CD4-positive, alpha-beta T cell (primary cell): ENCODE data around the gene MRPL55. TPM values are rescaled to one million over a fixed set of nuclear protein-coding genes. Genes with fewer than 3 reads are reported as not detected.

Experiments
- ATAC-seq: fragments of 200-7000 bp; cut with Tn5 transposase; one replicate; pipeline ENCODE4 v1.10.0; 2022; ENCODE audit warnings: mild to moderate bottlenecking; ENCODE audit not compliant: poor library complexity
- CTCF ChIA-PET: fragments of 350-600 bp; sonication (Branson Sonifier 250); formaldehyde crosslinking; loops from one replicate; lab custom pipeline; 2021; ENCODE audit warnings: antibody characterized with exemption, inconsistent platforms; lab: Charles Lee
- POLR2A ChIA-PET: fragments of 350-600 bp; sonication (Branson Sonifier 250); formaldehyde crosslinking; loops from one replicate; lab custom pipeline; 2021; ENCODE audit warnings: antibody characterized with exemption, inconsistent platforms; lab: Charles Lee
- DNase-seq, 14 experiments: peaks; one replicate each; pipeline ENCODE4 v3.0.0-alpha.2; 2013 to 2020; ENCODE audit warnings: mixed read lengths in 2 of 14
- H3K27ac ChIP-seq, 2 donors: one replicate each; pipeline versions ENCODE4 v1.5.1 to v1.7.0; 2013; ENCODE audit warnings: low read length in 2 of 2, low read depth in 1 of 2, mild to moderate bottlenecking in 1 of 2
- H3K27me3 ChIP-seq, 2 experiments: 1 replicate in 1 of 2; 2 replicates in 1 of 2; pipeline versions ENCODE4 v1.6.1 to v1.7.0; 2013; ENCODE audit warnings: low read length in 2 of 2, control low read depth in 1 of 2, mild to moderate bottlenecking in 1 of 2, moderate library complexity in 1 of 2; ENCODE audit not compliant: insufficient read depth in 2 of 2, control insufficient read depth in 1 of 2
- H3K36me3 ChIP-seq: one replicate; pipeline ENCODE4 v1.6.1; 2013; ENCODE audit warnings: low read length, control low read depth; ENCODE audit not compliant: insufficient read depth
- H3K4me1 ChIP-seq: one replicate; pipeline ENCODE4 v1.6.1; 2013; ENCODE audit warnings: low read length, control low read depth; ENCODE audit not compliant: insufficient read depth
- H3K4me3 ChIP-seq: one replicate; pipeline ENCODE4 v1.5.1; 2013; ENCODE audit warnings: mild to moderate bottlenecking, low read length, moderate library complexity
- H3K9me3 ChIP-seq, 2 experiments: 1 replicate in 1 of 2; 2 replicates in 1 of 2; pipeline versions ENCODE4 v1.6.1 to v1.7.0; 2013; ENCODE audit warnings: low read length in 2 of 2, mild to moderate bottlenecking in 2 of 2, control low read depth in 1 of 2, moderate library complexity in 1 of 2; ENCODE audit not compliant: control insufficient read depth in 1 of 2, insufficient read depth in 1 of 2
- H3K27ac Mint-ChIP-seq: one replicate; pipeline ENCODE4 v1.8.0; 2020; ENCODE audit warnings: mixed read lengths
- H3K27me3 Mint-ChIP-seq: one replicate; pipeline ENCODE4 v1.8.0; 2021; ENCODE audit warnings: mixed read lengths
- H3K36me3 Mint-ChIP-seq: one replicate; pipeline ENCODE4 v1.8.0; 2021; ENCODE audit warnings: low read depth, mixed read lengths
- H3K4me1 Mint-ChIP-seq: one replicate; pipeline ENCODE4 v1.8.0; 2021; ENCODE audit warnings: low read depth, mixed read lengths
- H3K4me3 Mint-ChIP-seq: one replicate; pipeline ENCODE4 v1.8.0; 2020; ENCODE audit warnings: mild to moderate bottlenecking, mixed read lengths
- H3K9me3 Mint-ChIP-seq: one replicate; pipeline ENCODE4 v1.8.0; 2020; ENCODE audit warnings: mixed read lengths
- CTCF ChIP-seq: fragments of 200-600 bp; IDR thresholded peaks from one replicate; pipeline ENCODE4 v1.8.0; 2022; ENCODE audit warnings: antibody characterized with exemption, mild to moderate bottlenecking
- intact Hi-C, 2 experiments: fragments of 100-400 bp; cut with DNase I in 1 of 2; cut with micrococcal nuclease in 1 of 2; formaldehyde crosslinking; loops; one replicate each; pipeline versions ENCODE4 v1.15.1 to v1.9.0; 2023 to 2025; cut with DNase I, micrococcal nuclease
- polyA plus RNA-seq, 2 donors: library from polyadenylated mRNA; unstranded; fragments of 120-200 nt; gene quantifications; one replicate each; pipeline ENCODE4 v1.2.1, GENCODE V29; 2013
- total RNA-seq, 174 experiments: library from RNA in 2 of 174; stranded (reverse) in 2 of 174; gene quantifications; one replicate each; pipeline ENCODE4 v1.2.3 and lab custom pipeline; 2021 to 2026

The MRPL55 gene
- 100 to 1,000 TPM; 120 to 128 TPM for total RNA-seq
- 54.0 TPM for polyA plus RNA-seq (2013, experiment 1 of 2)
- 52.4 TPM for polyA plus RNA-seq (2013, experiment 2 of 2)
- total RNA-seq (lab: John Stamatoyannopoulos, UW), result 7.4 to 64.4 (median 28.8) reads per million in 172 experiments

GRCh38 chr1:228109073-228109961 lies at the start of gene MRPL55:
Gene MRPL55, minus strand, starts transcription at chr1:228109299. Its CDS starts 1,039 bp downstream, at chr1:228108260.
- H3K27ac Mint-ChIP-seq, result peak within 1 kb of the TSS; percentile 93
- H3K36me3 Mint-ChIP-seq, result peaks cover 19% of the 10 kb centered on the region
- intact Hi-C loops, result loop anchor here (1.0 to 10.0 kb wide), 9 partner anchors 21 to 375 kb away; partner anchors contain the start of genes ARF1 (in 1 of the 2), GUK1 (in 1 of the 2), JMJD4 (in 1 of the 2) and SNAP47 (in 1 of the 2)
- Histone ChIP-seq H3K27ac (peak within 1 kb of the TSS; percentile 84 to 90), H3K27me3 (no peaks in the 10 kb centered on the region), H3K4me1 (peaks cover 28% of the 10 kb centered on the region), H3K4me3 (peak within 1 kb of the TSS; percentile 99), H3K9me3 (no peaks in the 10 kb centered on the region), H3K36me3 (peaks cover 23% of the 10 kb centered on the region)
- DNase-seq (peak; percentile 96 to 100 (median 98)), ATAC-seq (peak; percentile 92)
- peaks cover 32% of the 10 kb centered on the region for H3K4me1 Mint-ChIP-seq
- H3K9me3 Mint-ChIP-seq, result no peaks in the 10 kb centered on the region
- ChIA-PET POLR2A (interaction anchor here (0.7 to 2.8 kb wide), 14 partner anchors 10 to 379 kb away, joined by 3 to 22 read pairs (median 3); partner anchors contain the start of genes ARF1, GUK1 and IBA57), CTCF (interaction anchor here (1.1 to 2.1 kb wide), 3 partner anchors 21 to 104 kb away, joined by 5 to 9 read pairs (median 8); no protein-coding TSS in a partner anchor)
- no peak for TF ChIP-seq CTCF
- no peaks in the 10 kb centered on the region for H3K27me3 Mint-ChIP-seq
- H3K4me3 Mint-ChIP-seq, result peak within 1 kb of the TSS; percentile 92

- Mint-ChIP-seq H3K4me1 (peaks cover 26% of the 10 kb centered on the region), H3K9me3 (no peaks in the 10 kb centered on the region), H3K36me3 (no peaks in the 10 kb centered on the region), H3K27me3 (no peaks in the 10 kb centered on the region), H3K4me3 (no peak overlapping the region), H3K27ac (no peak overlapping the region)
- Histone ChIP-seq H3K27me3 (no peaks in the 10 kb centered on the region), H3K36me3 (no peaks in the 10 kb centered on the region), H3K9me3 (no peaks in the 10 kb centered on the region), H3K4me3 (no peak overlapping the region), H3K27ac (no peak overlapping the region), H3K4me1 (peaks cover 37% of the 10 kb centered on the region)
- ChIA-PET CTCF (no interaction called here), POLR2A (interaction anchor here (1.1 to 2.4 kb wide), 2 partner anchors 14 to 18 kb away, joined by 3 to 10 read pairs; partner anchors contain the start of gene GUK1)
- no peak for ATAC-seq
- intact Hi-C loops, result no loop called here
- no peak for TF ChIP-seq CTCF
- DNase-seq, result no peak
Observed at GRCh38 chr1:228158151-228159007, 49.3 kb upstream of the MRPL55 start.

GRCh38 chr1:228157729-228158126 lies 48.6 kb upstream of the MRPL55 start:
- H3K4me1 Mint-ChIP-seq, result peaks cover 25% of the 10 kb centered on the region
- H3K4me3 Mint-ChIP-seq, result no peak overlapping the region
- Histone ChIP-seq H3K9me3 (no peaks in the 10 kb centered on the region), H3K4me1 (peaks cover 31% of the 10 kb centered on the region), H3K27ac (no peak overlapping the region), H3K4me3 (no peak overlapping the region), H3K36me3 (no peaks in the 10 kb centered on the region), H3K27me3 (no peaks in the 10 kb centered on the region)
- ChIA-PET POLR2A (interaction anchor here (1.1 to 2.4 kb wide), 3 partner anchors 8 to 18 kb away, joined by 3 to 10 read pairs (median 8); partner anchors contain the start of genes GUK1 and IBA57), CTCF (no interaction called here)
- ATAC-seq (no peak), DNase-seq (no peak)
- no peaks in the 10 kb centered on the region for H3K27me3 Mint-ChIP-seq
- no peaks in the 10 kb centered on the region for H3K36me3 Mint-ChIP-seq
- intact Hi-C loops, result no loop called here
- no peak overlapping the region for H3K27ac Mint-ChIP-seq
- no peaks in the 10 kb centered on the region for H3K9me3 Mint-ChIP-seq
- TF ChIP-seq CTCF, result no peak
